HG03280 (cell line): Measurements from ENCODE around the gene PLAC1.
A peak's percentile ranks its signal among the peaks of the same experiment; 100 is the strongest.

ENCODE experiments used
- ATAC-seq: cut with Tn5 transposase; IDR thresholded peaks from one replicate; pipeline ENCODE4 v1.9.1; 2021; ENCODE audit warnings: mild to moderate bottlenecking, moderate library complexity; ENCODE audit not compliant: unreplicated experiment

PLAC1 gene

GRCh38 chrX:134544513-134545151 lies 113.6 kb downstream of the PLAC1 start:
- no peak for ATAC-seq

GRCh38 chrX:134544135-134544512 lies 114.1 kb downstream of the PLAC1 start:
- no peak for ATAC-seq

GRCh38 chrX:134543288-134543687 lies 115.0 kb downstream of the PLAC1 start:
- no peak for ATAC-seq

GRCh38 chrX:134542485-134542884 lies 115.8 kb downstream of the PLAC1 start:
- ATAC-seq: peak; percentile 50

GRCh38 chrX:134541906-134542305 lies 116.4 kb downstream of the PLAC1 start:
- ATAC-seq: no peak

GRCh38 chrX:134538316-134538715 lies 120.0 kb downstream of the PLAC1 start:
- ATAC-seq: no peak

- ATAC-seq: no peak
Observed at GRCh38 chrX:134537179-134537955, 120.9 kb downstream of the PLAC1 start.

- no peak for ATAC-seq
Observed at GRCh38 chrX:134533952-134534351, 124.3 kb downstream of the PLAC1 start.

GRCh38 chrX:134533352-134533751 lies 124.9 kb downstream of the PLAC1 start:
- ATAC-seq: no peak

- ATAC-seq: no peak
Observed at GRCh38 chrX:134530845-134531244, 127.4 kb downstream of the PLAC1 start.

GRCh38 chrX:134529481-134529880 lies 128.8 kb downstream of the PLAC1 start:
- no peak for ATAC-seq

- no peak for ATAC-seq
Observed at GRCh38 chrX:134528960-134529359, 129.3 kb downstream of the PLAC1 start.

GRCh38 chrX:134526399-134526798 lies 131.9 kb downstream of the PLAC1 start:
- ATAC-seq: no peak

- ATAC-seq: no peak
Observed at GRCh38 chrX:134525086-134525792, 133.0 kb downstream of the PLAC1 start.

- no peak for ATAC-seq
Observed at GRCh38 chrX:134524181-134524580, 134.1 kb downstream of the PLAC1 start.

GRCh38 chrX:134520860-134521390 lies 137.3 kb downstream of the PLAC1 start:
- ATAC-seq: no peak
